Measurements from ENCODE around the gene SUPT4H1. TPM values are rescaled to one million over a fixed set of nuclear protein-coding genes. Genes with fewer than 3 reads are reported as not detected.

Gene SUPT4H1
- total RNA-seq, 2 experiments from 2014 or later = 136 to 139 TPM

DNA sequence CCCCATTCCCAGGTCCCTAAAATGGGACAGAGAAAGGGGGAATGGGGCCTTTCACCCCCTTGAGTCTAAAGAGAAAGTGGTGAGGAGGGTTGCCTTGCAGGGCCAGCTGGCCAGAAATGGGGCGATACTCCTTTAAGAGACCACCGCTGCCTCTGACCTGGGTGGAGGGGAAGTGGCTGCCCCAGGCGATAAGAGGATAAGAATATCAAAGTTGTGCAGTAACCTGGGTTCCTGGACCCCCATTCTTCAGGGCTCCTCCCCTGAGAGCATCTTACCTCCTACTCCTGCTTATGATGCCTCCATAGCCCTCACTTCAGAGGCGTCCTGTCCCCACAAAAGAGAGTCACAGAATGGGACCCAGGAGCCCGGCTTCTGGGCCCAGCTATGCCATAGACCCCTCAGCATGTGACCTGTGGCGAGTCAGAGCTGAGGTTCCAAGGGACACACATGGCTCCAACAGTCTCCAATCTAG, 18.2 kb downstream of the SUPT4H1 start:
- Mint-ChIP-seq H3K27me3 (peaks cover 38% of the 10 kb centered on the region), H3K9me3 (peaks cover 10% of the 10 kb centered on the region), H3K27ac (peak overlapping the region; percentile 100), H3K36me3 (peaks cover 63% of the 10 kb centered on the region), H3K4me3 (peak overlapping the region; percentile 100), H3K4me1 (peaks cover 57% of the 10 kb centered on the region)
- DNase-seq = peak; percentile 56

- peaks cover 10% of the 10 kb centered on the region for H3K9me3 Mint-ChIP-seq
- H3K27ac Mint-ChIP-seq = peak overlapping the region; percentile 100
- H3K4me3 Mint-ChIP-seq = peak overlapping the region; percentile 100
- peaks cover 59% of the 10 kb centered on the region for H3K4me1 Mint-ChIP-seq
- peak; percentile 81 for DNase-seq
- H3K27me3 Mint-ChIP-seq = peaks cover 45% of the 10 kb centered on the region
- peaks cover 61% of the 10 kb centered on the region for H3K36me3 Mint-ChIP-seq
Measured at GRCh38 chr17:58332778-58333735, 18.9 kb downstream of the SUPT4H1 start.

DNA sequence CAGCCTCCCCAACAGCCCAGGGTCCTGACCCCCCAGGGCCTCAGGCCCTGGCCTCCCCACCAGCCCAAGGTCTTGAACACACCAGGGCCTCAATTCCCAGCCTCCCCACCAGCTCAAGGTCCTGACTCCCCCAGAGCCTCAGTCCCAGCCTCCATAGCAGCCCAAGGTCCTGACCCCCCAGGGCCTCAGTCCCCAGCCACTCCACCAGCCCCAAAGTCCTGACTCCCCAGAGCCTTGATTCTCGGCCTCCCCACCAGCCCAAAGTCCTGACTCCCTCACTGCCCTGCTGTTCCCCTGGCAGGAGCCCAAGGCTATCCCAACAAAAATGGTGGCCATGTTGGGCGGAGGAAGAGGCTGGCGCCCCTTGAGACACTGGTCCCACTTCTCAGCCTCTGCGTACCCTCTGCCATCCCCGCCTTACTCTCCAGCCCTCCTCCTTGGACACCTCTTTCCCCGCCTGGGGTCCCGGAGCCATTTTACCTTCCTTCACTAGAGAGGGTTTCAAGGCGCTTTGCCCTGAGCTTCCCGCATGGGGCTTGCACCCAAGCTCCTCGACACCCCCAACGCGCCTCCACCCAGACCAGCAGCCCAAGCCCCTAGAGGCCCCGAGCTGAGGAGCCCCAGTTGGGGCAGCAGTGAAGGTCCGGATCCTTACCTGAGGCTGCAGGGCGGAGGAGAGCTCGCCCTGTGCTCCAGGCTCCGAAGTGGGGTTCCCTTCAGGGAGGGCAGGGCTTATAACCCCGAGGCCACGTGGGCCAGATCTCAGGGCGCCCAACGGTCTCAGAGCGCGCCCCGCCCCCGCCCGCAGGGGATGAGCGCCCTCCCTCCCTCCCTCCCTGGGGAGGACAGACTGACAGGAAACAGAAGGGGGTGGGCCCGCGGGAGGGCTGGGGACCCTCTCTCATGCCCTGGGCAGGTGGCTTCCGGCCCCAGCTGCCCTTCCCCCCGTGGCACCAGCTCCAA, 19.9 kb downstream of the SUPT4H1 start:
- peaks cover 62% of the 10 kb centered on the region for H3K4me1 Mint-ChIP-seq
- peaks cover 61% of the 10 kb centered on the region for H3K36me3 Mint-ChIP-seq
- peak; percentile 93 for DNase-seq
- peaks cover 47% of the 10 kb centered on the region for H3K27me3 Mint-ChIP-seq
- H3K9me3 Mint-ChIP-seq = peaks cover 10% of the 10 kb centered on the region
- H3K4me3 Mint-ChIP-seq = peak overlapping the region; percentile 100
- peak overlapping the region; percentile 100 for H3K27ac Mint-ChIP-seq

- H3K4me3 Mint-ChIP-seq = peak overlapping the region; percentile 100
- DNase-seq = peak; percentile 77
- peaks cover 10% of the 10 kb centered on the region for H3K9me3 Mint-ChIP-seq
- H3K27ac Mint-ChIP-seq = peak overlapping the region; percentile 100
- H3K4me1 Mint-ChIP-seq = peaks cover 57% of the 10 kb centered on the region
- peaks cover 58% of the 10 kb centered on the region for H3K36me3 Mint-ChIP-seq
- H3K27me3 Mint-ChIP-seq = peaks cover 49% of the 10 kb centered on the region
Measured at GRCh38 chr17:58330997-58331814, 20.8 kb downstream of the SUPT4H1 start.

GRCh38 chr17:58330538-58330996, 21.4 kb downstream of the SUPT4H1 start:
- DNase-seq = peak; percentile 57
- Mint-ChIP-seq H3K9me3 (peaks cover 10% of the 10 kb centered on the region), H3K4me3 (peak overlapping the region; percentile 100), H3K27ac (peak overlapping the region; percentile 100), H3K27me3 (peaks cover 52% of the 10 kb centered on the region), H3K36me3 (peaks cover 54% of the 10 kb centered on the region), H3K4me1 (peaks cover 58% of the 10 kb centered on the region)

DNA sequence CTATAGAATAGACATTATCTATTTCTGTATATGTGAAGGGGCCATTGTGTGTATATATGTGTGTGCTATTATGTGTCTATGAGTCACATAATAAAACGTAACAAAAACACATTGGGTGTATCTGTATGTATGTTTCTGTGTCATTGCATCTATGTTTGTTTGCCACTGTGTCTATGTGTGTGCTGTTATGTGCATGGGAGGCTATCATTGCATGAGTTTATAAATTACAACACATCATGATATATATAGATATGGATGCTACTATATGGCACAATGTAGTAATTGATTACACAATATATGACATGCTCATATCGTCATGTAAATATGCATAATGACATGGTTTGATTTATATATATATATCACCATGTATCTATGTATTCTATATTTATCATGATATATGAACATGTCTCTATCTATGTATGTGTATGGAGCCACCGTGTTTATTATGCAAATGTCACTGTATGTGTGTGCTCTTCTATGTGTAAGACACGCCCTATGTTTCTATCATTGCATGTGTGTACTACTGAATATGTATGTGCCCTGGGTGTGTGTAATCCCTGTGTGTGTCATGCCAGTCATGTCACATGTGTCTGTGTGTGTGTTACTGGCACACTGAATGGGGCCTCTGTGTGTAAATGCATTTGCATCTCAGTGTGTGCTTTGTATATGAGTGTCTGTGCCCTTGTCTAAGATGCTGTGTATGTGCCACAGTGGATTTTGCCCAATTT, 22.0 kb downstream of the SUPT4H1 start:
- peak overlapping the region; percentile 100 for H3K4me3 Mint-ChIP-seq
- peak overlapping the region; percentile 100 for H3K27ac Mint-ChIP-seq
- peaks cover 56% of the 10 kb centered on the region for H3K4me1 Mint-ChIP-seq
- peaks cover 10% of the 10 kb centered on the region for H3K9me3 Mint-ChIP-seq
- H3K27me3 Mint-ChIP-seq = peaks cover 52% of the 10 kb centered on the region
- H3K36me3 Mint-ChIP-seq = peaks cover 50% of the 10 kb centered on the region
- DNase-seq = peak; percentile 64

GRCh38 chr17:58329035-58329809, 22.8 kb downstream of the SUPT4H1 start:
- Mint-ChIP-seq H3K27me3 (peaks cover 52% of the 10 kb centered on the region), H3K27ac (peak overlapping the region; percentile 100), H3K4me1 (peaks cover 56% of the 10 kb centered on the region)

DNA sequence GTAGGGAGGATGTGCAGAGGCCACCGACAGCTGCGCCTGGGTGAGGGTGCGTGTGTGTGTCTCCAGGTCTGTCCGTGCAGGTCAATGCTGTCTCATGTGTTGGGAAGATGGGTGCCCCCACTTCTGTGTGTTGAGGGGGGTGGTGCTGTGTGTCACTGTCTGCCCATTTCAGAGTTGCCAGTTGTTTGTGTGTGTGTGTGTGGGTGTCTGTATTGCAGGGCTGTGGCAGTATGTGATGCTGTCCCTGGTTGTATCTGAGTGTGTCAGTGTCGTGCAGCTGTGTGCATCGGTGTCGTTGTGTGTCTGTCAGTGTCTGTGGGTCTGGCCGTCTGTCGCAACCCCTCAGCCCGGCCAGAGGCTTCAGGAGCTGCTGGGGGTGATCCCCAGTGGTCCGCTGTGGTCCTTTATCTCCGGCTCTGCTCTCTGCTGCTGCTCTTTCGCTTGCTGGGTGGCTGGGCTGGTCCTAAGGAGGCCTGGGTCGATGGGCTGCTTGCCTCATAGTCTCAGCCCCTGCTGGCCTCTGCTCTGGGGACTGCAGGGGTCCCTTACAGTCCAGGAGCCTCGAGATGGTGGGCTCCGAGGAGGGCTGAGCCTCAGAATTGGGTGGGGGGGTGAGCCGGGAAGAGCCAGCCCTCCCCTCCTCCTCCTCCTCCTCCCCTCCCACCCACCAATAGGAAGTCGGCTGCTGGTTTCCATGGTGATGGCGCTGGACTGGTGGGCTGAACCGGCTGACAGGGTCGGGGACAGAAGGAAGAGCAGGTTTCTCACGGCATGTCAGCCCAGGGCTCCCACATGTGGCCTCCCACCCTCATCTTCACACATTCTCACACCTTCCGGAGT, 23.6 kb downstream of the SUPT4H1 start, which contains the start of gene TSPOAP1:
TSPOAP1 (minus strand) TSS at position 601 of the 840 bp plus-strand sequence. CDS start 875 bp downstream, outside the sequence.
- peak within 1 kb of the TSS; percentile 100 for H3K4me3 Mint-ChIP-seq
- peaks cover 52% of the 10 kb centered on the region for H3K27me3 Mint-ChIP-seq
- peaks cover 10% of the 10 kb centered on the region for H3K9me3 Mint-ChIP-seq
- H3K4me1 Mint-ChIP-seq = peaks cover 56% of the 10 kb centered on the region
- peak; percentile 89 for DNase-seq
- peaks cover 44% of the 10 kb centered on the region for H3K36me3 Mint-ChIP-seq
- H3K27ac Mint-ChIP-seq = peak within 1 kb of the TSS; percentile 100

More at GRCh38 chr17:58329035-58329809, 22.8 kb downstream of the SUPT4H1 start:
- Mint-ChIP-seq H3K36me3 (peaks cover 45% of the 10 kb centered on the region), H3K9me3 (peaks cover 10% of the 10 kb centered on the region), H3K4me3 (peak overlapping the region; percentile 100)
- DNase-seq = peak; percentile 91

DNA sequence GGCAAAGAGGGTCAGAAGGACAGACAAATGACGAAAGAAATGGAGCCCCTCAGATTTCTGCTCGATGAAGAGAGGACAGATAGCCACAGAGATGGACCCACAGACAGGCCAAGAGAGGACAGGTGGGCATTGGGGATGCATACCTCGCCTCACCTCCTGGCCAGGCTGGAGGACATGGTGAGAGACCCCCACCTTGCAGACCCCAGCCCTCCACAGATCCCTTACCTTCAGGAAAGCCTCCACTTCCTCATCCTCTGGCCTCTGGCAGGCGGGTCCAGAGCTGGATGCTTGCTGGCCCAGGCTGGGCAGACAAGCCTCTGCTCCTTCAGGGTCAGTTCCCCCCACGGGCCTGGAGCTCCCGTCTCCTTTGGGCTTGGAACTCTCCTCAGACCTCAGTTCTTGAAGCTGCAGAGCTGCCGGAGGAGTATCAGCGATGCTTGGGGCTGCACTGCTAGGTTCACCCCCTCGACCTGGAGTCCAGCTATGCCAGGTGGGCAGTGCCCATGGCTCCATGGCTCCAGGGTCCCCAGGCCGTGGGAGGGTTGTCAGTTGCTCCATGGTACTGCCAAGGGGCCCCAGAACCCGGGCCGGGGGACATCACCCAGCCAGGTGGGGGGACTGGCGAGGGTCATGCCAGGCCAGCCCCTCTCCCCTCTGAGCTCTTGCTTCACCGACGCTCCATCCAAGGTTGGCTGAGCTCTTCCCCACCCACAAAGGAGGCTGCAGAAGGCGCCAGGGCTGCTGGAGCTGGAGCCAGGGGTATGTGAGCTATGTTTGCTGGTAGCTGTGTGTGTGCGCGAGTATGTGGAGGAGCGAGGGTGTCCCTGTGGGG, 24.4 kb downstream of the SUPT4H1 start:
- Mint-ChIP-seq H3K4me1 (peaks cover 56% of the 10 kb centered on the region), H3K27ac (peak overlapping the region; percentile 100), H3K27me3 (peaks cover 47% of the 10 kb centered on the region), H3K36me3 (peaks cover 41% of the 10 kb centered on the region), H3K4me3 (peak overlapping the region; percentile 100), H3K9me3 (peaks cover 10% of the 10 kb centered on the region)
- no peak for DNase-seq

DNA sequence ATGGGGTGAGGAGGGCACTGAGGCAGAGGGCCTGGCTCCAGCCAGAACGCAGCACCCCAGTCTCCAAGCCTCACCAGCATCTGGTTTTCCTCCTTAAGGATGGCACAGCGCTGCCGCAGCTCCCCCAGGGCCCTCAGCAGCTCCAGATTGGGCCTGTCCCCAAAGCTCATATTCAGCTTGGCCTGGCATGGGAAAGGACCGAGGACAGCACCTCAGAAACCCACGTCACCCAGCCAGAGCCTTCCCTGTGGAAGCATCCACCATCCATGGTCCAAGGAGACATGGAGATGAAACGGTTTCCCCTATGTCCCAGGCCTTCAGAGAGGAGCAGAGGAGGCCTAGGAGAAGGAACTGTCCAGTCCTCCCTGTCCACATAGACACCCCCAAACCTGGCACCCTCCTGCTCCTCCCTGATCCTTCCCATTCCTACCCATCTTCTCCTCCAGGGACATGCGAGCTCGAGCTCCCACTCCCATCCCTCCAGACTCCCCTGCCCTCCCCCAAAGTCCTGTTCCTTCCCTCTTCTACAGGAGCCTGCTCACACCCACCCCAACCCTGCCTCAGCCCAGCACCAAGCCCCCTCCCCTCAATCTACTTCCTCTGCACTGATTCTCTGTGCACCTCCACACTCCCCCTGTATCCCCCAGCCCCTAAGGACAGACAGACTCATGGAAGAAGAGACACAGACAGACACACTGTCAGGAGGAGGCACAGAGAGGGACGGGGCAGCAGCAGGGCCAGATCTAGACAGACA, 25.2 kb downstream of the SUPT4H1 start:
- H3K9me3 Mint-ChIP-seq = peaks cover 6% of the 10 kb centered on the region
- peak overlapping the region; percentile 100 for H3K4me3 Mint-ChIP-seq
- H3K36me3 Mint-ChIP-seq = peaks cover 35% of the 10 kb centered on the region
- H3K4me1 Mint-ChIP-seq = peaks cover 52% of the 10 kb centered on the region
- DNase-seq = no peak
- peak overlapping the region; percentile 100 for H3K27ac Mint-ChIP-seq
- H3K27me3 Mint-ChIP-seq = peaks cover 41% of the 10 kb centered on the region

DNA sequence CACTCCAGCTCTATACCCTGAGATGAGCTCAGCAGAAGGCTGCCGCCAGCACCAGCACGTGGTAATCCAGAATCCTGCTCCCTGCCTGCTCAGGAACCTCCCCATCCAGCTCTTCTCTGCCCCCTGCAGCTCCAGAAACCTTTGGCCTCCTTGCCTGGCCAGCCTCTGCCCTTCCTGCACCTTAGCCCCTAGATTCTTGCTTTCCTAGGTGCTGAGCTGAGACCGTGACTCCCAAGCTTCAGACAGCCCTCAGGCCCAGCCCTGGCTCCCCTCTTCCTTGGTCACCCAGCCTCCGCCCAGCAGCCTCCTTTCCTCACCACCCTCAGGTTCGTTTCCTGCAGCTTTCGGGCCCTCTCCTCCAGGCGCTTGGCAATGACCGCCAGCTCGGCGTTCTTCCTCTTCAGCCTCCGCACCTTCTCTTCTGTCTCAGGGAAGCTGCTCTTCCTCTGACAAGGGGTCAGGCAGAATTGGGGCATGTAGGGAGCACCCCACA, 26.0 kb downstream of the SUPT4H1 start:
- peaks cover 34% of the 10 kb centered on the region for H3K27me3 Mint-ChIP-seq

More for the DNA sequence above, 26.0 kb downstream of the SUPT4H1 start:
- DNase-seq = no peak
- Mint-ChIP-seq H3K4me3 (peak overlapping the region; percentile 100), H3K27ac (peak overlapping the region; percentile 34), H3K4me1 (peaks cover 44% of the 10 kb centered on the region), H3K36me3 (peaks cover 27% of the 10 kb centered on the region), H3K9me3 (peaks cover 2% of the 10 kb centered on the region)

All from activated naive CD8-positive, alpha-beta T cell treated with anti-CD3 and anti-CD28 coated beads for 36 hours (primary cell).